Measurements from ENCODE around the gene PRR12. TPM values are rescaled to one million over a fixed set of nuclear protein-coding genes. Genes with fewer than 3 reads are reported as not detected.

PRR12 gene
- polyA plus RNA-seq, 1 donor (not counting 4 experiments of a cell fraction or from before 2014, with no cell fraction given) = 0.35 TPM

GRCh38 chr19:49580264-49581006 lies 10.5 kb upstream of the PRR12 start, which contains the start of gene NOSIP:
Gene NOSIP, minus strand, starts transcription at chr19:49580556. Its CDS starts 19,865 bp downstream, at chr19:49560691.
- H3K36me3 ChIP-seq (ENCODE audit: control insufficient read depth in 2 of 2, extremely low read depth in 1 of 2, insufficient read depth in 2 of 2, low read length in 2 of 2) = peaks cover 0 to 3% of the 10 kb centered on the region in 2 experiments
- no peaks in the 10 kb centered on the region for H3K27me3 ChIP-seq (ENCODE audit: control insufficient read depth, extremely low read depth, insufficient read depth, low read length)
- H4K20me1 ChIP-seq (ENCODE audit: control insufficient read depth, extremely low read depth, insufficient read depth, low read length) = no peaks in the 10 kb centered on the region
- H3K4me1 ChIP-seq (ENCODE audit: control insufficient read depth, extremely low read depth, insufficient read depth, low read length) = peaks cover 15% of the 10 kb centered on the region
- no peaks in the 10 kb centered on the region for H3K9me3 ChIP-seq (ENCODE audit: control insufficient read depth, low read depth, low read length)
- DNase-seq (ENCODE audit: low read depth, low spot score) (peak; percentile 76), FAIRE-seq (peak; percentile 71)
- peaks cover 35% of the 10 kb centered on the region for H3K79me2 ChIP-seq (ENCODE audit: control insufficient read depth, insufficient read depth, low read length)
- TF ChIP-seq EZH2 (IDR thresholded peaks at IDR 0.05; ENCODE audit: low read length) = no peak
- TF ChIP-seq CTCF (optimal IDR thresholded peaks at IDR 0.05 in 1 of 3, IDR thresholded peaks at IDR 0.05 in 1 of 3, conservative IDR thresholded peaks at IDR 0.05 in 1 of 3; ENCODE audit: extremely low read depth in 1 of 3, insufficient read depth in 2 of 3, low read length in 3 of 3) = no peak
- peak within 1 kb of the TSS; percentile 88 for H3K4me2 ChIP-seq (ENCODE audit: control insufficient read depth, extremely low read depth, insufficient read depth, low read depth, low read length)
- H3K9me1 ChIP-seq (ENCODE audit: control insufficient read depth, extremely low read depth, insufficient read depth, low read length) = no peaks in the 10 kb centered on the region
- H3K9ac ChIP-seq (ENCODE audit: control insufficient read depth, extremely low read depth, insufficient read depth, low read length) = peak within 1 kb of the TSS; percentile 95
- dilution Hi-C loops (cut with MboI; ENCODE audit: extremely low pct_ligation_motif_present, low sequenced_read_pairs) = no loop called here
- H3K4me3 ChIP-seq (ENCODE audit: control insufficient read depth in 2 of 3, extremely low read depth in 1 of 3, insufficient read depth in 2 of 3, low read depth in 1 of 3, low read length in 3 of 3) = peak within 1 kb of the TSS; percentile 74 to 99 (median 93)
- peak within 1 kb of the TSS; percentile 88 for H2AFZ ChIP-seq (ENCODE audit: control insufficient read depth, low read length)
- peak within 1 kb of the TSS; percentile 76 for H3K27ac ChIP-seq (ENCODE audit: control insufficient read depth, insufficient read depth, low read length)

GRCh38 chr19:49581007-49581508 lies 9.9 kb upstream of the PRR12 start, which contains the start of gene PRRG2:
Gene PRRG2, plus strand, starts transcription at chr19:49581316. Its CDS starts 1,904 bp downstream, at chr19:49583220.
- TF ChIP-seq EZH2 (IDR thresholded peaks at IDR 0.05; ENCODE audit: low read length) = no peak
- no peak for TF ChIP-seq CTCF (optimal IDR thresholded peaks at IDR 0.05 in 1 of 3, IDR thresholded peaks at IDR 0.05 in 1 of 3, conservative IDR thresholded peaks at IDR 0.05 in 1 of 3; ENCODE audit: extremely low read depth in 1 of 3, insufficient read depth in 2 of 3, low read length in 3 of 3)
- Histone ChIP-seq H3K27me3 (ENCODE audit: control insufficient read depth, extremely low read depth, insufficient read depth, low read length) (no peaks in the 10 kb centered on the region), H3K36me3 (ENCODE audit: control insufficient read depth in 2 of 2, extremely low read depth in 1 of 2, insufficient read depth in 2 of 2, low read length in 2 of 2) (peaks cover 0 to 1% of the 10 kb centered on the region in 2 experiments), H3K9ac (ENCODE audit: control insufficient read depth, extremely low read depth, insufficient read depth, low read length) (peak within 1 kb of the TSS; percentile 95), H3K9me1 (ENCODE audit: control insufficient read depth, extremely low read depth, insufficient read depth, low read length) (no peaks in the 10 kb centered on the region), H3K4me3 (ENCODE audit: control insufficient read depth in 2 of 3, extremely low read depth in 1 of 3, insufficient read depth in 2 of 3, low read depth in 1 of 3, low read length in 3 of 3) (peak within 1 kb of the TSS; percentile 74 to 99 (median 93)), H3K4me1 (ENCODE audit: control insufficient read depth, extremely low read depth, insufficient read depth, low read length) (peaks cover 15% of the 10 kb centered on the region), H3K4me2 (ENCODE audit: control insufficient read depth, extremely low read depth, insufficient read depth, low read depth, low read length) (peak within 1 kb of the TSS; percentile 88), H3K79me2 (ENCODE audit: control insufficient read depth, insufficient read depth, low read length) (peaks cover 35% of the 10 kb centered on the region), H3K9me3 (ENCODE audit: control insufficient read depth, low read depth, low read length) (no peaks in the 10 kb centered on the region), H2AFZ (ENCODE audit: control insufficient read depth, low read length) (peak within 1 kb of the TSS; percentile 88), H3K27ac (ENCODE audit: control insufficient read depth, insufficient read depth, low read length) (peak within 1 kb of the TSS; percentile 76), H4K20me1 (ENCODE audit: control insufficient read depth, extremely low read depth, insufficient read depth, low read length) (no peaks in the 10 kb centered on the region)
- DNase-seq (ENCODE audit: low read depth, low spot score) = no peak
- dilution Hi-C loops (cut with MboI; ENCODE audit: extremely low pct_ligation_motif_present, low sequenced_read_pairs) = no loop called here
- FAIRE-seq = no peak

All from keratinocyte (primary cell).